Activated gamma-delta T cell treated with anti-CD3 and anti-CD28 coated beads, Interleukin-2, amount 50 U/mL, for 16 hours (primary cell): Measurements from ENCODE around the gene NR2F2.

ENCODE experiments used
- DNase-seq: peaks from one replicate; pipeline ENCODE4 v3.0.0-alpha.2; 2020; ENCODE audit warnings: low read depth

NR2F2 gene

DNA sequence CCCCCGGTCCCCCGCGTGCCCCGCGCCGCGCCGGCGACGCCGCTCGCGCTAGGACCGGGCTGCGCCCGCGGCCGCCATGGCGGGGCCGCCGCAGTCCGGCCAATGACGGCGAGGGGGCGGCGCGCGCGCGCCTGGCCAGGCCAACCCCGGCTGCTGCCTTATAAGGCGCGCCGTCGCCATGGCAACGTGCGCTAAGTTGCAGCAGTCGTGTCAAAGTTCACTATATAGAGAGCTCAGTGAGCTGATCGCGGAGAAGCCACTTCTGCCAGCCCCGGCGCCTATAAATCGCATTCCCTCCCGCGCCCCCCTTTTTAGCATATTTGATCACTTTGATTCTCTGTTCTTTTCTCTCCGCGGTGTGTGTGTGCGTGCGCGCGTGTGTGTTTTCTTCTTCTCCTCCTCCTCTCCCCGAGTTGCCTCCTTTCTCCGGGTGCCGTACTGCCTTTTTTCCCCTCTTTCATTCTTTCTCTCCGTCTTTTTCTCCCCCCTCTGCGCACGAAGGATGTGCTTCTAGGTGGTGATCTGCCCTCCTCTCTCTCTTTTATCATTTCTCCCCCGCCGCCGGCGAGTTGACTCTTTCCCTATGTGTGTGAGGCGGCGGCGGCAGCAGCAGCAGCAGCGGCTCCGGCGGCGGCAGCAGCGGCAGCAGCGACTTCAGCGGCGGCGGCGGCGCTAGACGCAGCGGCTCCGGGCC, at the start of gene NR2F2:
Gene NR2F2, plus strand, starts transcription at position 251 of the 694 bp plus-strand sequence. CDS start 1,406 bp downstream, outside the sequence.
- DNase-seq, result no peak

DNA sequence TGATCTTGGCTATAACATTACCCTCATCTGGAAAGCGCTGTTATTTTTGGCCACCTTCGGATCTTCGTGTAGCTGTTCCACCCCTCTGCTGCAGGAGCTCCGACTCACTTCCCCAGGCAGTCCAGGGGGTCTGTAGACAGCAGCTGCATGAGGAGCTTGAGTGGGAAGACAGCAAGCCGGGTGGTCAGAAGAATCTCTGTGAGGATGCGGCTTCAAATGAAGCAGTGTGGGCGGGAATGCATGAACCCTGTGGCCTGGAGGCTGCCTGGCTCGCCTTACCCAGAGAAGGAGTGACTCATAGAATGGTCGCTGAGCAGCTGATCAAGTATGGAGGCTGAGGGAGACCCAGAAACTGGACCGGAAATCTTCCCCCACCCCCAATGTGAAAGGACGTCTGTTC, 45.2 kb upstream of the NR2F2 start:
- no peak for DNase-seq

DNA sequence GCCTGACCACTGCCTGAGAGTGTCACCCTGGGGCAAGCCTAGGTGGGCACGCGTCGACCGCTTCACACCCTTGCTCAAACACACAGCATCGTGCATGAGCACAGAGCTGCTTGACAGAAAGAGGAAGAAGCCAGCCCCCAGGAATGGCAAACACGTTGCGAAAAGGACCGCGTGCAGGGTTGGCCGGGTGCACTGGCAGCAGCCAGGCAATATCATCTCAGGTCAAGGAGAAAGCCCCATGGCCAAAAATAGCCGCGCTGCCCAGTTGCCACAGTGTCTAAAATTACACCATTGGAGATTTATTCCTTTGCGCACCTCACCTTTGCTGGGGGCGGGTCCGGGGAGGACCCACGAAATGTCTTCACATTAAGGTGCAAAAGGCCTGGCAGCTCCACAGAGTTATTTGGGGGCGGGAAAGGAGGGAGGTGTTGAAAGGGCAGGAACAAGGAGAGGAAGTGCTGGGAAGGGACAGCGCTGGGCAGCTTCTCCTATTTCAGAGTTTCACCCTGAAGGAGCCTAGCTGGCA, 44.7 kb upstream of the NR2F2 start:
- DNase-seq, result no peak

DNA sequence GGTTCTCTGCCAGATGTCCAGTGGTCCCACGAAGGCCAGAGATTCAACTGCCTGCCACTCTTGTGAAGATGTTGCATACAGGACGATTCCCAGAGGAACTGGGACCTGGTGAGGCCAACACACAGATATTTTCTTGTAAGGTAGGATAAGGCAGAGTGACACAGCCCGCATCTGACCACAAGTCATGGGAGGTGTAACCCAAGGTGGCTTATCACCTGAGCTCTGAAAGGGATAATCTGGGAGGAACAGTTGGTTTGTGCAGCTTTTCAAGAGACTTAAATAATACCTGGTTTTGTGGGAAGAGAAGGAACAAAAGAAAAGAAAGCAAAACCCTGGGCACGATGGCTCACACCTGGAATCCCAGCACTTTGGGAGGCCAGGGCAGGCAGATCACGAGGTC, 39.8 kb upstream of the NR2F2 start:
- no peak for DNase-seq

DNA sequence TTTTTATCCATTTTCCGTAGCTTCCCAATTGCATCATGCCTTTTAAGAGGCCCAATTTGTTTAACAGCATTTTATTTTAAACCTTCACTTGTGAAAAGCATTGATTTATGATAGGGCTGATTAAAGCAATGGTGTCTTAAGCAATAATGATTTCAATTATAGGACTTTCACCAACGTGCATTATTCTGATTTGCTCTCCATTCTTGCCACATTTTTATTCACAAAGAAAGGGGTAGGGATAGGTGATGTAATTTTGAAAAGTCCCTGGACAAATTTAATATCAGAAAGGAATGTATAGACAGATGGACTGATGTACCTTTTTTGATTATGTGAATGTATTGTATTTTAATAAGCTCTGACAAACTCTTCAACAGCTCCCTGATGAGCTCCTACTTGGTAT, 37.9 kb upstream of the NR2F2 start:
- no peak for DNase-seq

DNA sequence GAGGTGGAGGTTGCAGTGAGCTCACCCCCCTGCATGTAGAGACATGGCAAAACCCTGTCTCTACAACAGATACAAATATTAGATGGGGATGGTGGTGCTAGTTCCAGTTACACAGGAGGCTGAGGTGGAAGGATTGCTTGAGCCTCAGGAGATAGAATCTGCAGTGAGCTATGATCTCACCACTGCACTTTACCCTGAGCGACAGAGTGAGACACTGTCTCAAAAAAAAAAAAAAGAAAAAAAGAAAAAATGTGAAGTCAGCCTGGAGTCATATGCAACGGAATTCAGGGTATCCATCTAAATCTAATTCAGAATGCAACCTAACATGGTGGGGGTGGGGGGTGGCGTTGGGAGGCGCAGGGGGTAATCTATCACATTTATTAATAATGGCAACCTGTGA, 37.1 kb upstream of the NR2F2 start:
- DNase-seq, result no peak

DNA sequence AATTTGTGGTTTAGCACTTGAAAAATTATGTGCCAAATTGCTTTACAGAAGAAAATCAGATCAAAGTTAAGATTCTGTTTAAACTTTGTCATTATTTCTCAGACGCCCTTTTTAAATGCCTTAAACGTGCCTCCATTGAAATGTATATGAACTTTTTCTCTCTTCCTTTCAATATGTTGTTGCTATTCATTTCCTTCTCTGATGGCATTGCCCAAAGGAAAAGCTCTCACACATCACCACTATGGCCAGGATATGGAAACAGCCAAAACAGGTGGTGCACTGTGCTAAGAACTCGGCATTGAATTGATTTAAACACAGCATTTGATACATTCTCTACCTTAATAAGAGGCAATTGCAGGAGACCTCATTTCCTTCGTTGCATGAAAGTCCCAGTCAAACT, 35.7 kb upstream of the NR2F2 start:
- no peak for DNase-seq

DNA sequence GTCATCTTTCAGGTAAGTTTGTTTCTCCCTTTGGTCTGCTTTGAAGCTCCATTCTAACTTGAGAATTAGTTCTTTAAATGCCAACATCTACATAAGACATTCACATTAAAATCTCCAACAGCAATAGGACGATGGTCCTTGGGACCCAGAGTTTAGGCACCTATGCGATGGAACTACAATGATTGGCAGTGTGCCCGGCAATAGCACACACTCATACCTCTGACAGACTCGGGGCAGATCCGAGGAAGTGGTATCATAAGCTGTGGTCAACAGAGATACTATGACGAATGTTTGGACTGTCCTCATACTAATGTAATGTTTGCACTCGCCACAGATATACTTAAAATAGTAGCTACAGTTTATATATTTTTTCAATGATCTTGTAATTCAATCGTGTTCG, 34.2 kb upstream of the NR2F2 start:
- DNase-seq, result no peak

DNA sequence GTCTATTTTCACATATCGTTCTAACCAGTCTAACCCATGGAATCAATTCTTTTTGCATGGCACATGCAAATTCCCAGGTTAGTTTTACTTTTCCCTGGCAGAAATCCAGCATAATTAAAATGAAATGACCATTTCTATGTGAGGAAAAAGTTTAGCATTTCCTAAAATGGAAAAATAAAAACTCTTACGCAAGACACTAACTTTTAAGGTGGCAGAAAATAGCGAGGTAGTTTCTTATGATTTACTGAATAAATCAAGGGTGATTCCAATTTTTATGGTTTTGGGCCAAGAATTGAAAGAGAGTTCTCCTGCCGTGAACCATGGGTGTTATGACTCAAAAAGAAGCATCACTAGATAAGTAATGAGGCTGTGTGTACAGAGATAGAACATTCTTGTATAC, 32.7 kb upstream of the NR2F2 start:
- DNase-seq, result no peak

DNA sequence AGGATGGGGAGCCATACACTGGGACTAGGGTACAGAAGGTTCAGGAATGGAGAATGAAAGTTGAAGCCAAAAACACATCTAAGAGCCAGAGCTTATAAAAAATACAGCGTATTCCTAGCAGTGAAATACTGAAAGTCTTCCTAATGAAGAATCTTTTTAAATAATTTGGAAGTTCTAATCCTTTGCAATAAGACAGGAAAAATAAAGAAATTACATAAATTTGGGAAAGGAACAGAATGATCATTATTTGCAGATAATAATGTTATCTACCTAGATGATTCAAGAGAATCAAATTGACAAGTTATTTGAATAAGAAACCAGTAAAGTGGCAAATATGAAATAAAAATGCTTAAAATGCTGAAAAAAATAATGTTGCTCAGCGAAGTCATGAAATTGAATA, 32.3 kb upstream of the NR2F2 start:
- DNase-seq, result no peak

DNA sequence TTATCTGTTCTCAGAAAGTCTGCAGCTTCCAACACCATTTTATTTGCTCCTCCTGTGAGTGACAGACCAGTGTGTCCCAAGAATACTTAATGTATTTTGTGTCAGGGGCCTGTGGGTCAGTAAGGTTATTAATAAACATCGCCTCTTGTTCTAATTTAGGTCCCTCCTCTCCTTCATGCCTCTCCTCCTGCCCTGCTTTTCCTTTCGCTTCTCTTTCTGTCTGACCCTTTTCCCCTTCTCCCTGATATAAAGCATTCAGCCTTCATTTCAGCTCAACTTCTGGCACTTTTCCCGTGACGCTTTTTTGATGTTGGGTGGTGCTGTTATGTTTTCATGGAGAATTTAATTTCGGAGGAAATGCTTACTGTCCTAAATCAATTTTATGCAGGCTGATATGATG, 29.7 kb upstream of the NR2F2 start:
- no peak for DNase-seq

DNA sequence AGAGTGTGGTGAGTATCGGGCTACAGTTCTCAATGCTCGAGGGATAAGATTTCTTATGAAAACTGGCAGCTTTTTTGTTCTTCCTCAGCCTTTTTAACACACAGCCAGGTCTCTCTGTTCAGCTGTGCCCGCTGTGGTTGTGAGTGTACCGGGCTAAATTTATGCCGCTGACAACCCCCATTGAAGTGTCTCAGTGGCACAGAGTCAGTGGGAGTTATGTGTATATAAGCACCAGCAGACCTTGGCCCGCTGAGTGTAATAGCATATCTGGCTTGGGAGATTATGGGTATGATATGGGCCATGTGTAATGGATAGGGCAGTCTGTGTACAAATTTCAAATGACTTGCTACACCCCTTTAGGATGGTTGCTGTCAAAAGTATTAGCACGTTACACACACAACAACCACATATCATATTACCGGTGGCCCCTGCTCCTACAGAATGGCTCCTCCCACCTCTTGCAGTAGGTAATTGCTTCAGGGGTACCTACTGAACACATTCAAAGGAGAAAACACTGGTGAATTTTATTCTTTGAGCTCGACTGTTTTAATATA, 26.9 kb upstream of the NR2F2 start:
- no peak for DNase-seq

DNA sequence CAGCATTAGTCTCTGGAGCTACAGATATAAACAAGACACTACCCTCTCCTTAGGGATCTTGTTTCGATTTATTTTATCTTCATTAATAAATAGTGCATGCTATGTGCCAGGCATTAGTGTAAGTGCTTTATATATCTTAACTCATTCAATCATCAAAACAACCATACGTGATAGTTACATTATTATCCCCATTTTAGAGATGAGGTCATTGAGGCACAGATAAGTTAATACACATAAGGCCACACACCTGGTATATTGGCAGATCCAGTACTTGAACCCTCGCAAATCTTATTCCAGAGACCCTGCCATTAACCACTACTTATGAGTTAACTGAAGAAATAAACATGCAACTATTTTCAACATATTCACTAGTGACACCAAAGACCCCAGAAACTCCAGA, 25.7 kb upstream of the NR2F2 start:
- DNase-seq, result no peak

DNA sequence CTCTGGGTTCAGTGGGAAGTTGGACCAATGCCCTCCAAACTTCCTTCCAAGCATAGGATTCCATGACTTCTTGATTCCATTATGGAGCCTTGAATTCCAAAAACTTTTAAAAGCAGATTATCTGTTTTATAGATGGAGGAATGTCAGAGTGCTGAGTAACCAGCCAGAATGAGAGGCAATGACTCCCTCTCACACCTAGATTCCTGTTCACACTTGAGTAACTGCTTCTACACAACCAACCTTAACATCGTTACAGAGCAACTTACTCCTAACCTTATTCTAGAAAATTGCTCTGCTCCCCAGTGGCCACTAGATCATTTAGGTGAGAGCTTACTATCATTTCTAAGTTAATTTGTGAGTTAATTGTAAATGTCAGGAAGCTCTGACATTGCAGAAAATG, 24.2 kb upstream of the NR2F2 start:
- DNase-seq, result no peak

DNA sequence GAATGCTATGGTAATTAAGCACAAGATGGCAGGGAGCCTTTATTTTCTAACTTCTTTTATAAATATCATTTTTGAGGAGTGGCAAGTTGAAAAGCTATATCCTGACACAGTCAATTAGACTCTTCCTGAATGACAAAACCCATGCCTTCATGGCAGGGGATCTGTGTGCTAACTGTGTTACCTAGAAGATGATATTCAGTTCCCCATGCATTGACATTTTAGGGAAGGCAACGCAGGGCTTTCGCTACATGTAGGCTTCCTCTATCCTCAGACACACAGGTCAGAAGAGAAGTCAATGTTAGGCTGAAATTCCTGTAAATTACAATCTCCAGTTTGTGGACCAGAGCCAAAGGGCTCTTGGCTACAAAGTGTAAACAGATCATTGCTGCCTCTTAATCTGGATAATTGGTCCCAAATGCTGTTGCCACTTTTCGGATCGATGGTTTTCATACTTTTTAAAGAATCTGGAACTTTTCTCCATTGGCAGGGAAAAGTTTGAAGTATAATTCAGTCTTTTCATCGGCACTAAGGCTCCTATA, 22.6 kb upstream of the NR2F2 start:
- DNase-seq, result no peak

DNA sequence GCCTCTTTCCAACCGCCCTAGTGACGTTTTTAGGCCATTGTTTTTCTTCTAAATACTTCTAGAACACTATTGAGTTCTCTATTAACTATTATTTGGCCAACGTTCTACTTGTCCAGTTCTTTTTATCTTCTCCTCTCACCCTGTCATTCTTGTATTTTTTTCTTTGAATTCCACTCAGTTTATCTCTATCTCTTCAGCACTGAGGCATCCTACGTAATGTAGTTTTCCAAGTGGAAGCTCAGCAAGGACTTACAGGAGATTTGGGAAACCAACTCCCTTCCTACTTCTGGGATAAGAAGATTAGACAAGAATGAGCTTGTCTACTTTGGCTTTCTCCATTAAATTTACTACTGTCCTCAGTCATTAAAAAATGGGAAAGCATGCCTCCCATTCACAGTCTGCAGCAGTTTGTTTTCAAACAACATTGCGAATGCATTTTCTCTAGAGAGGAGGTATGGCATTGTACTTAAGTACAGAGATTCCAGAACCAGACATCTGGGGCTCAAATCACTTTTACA, 21.3 kb upstream of the NR2F2 start:
- DNase-seq, result no peak

DNA sequence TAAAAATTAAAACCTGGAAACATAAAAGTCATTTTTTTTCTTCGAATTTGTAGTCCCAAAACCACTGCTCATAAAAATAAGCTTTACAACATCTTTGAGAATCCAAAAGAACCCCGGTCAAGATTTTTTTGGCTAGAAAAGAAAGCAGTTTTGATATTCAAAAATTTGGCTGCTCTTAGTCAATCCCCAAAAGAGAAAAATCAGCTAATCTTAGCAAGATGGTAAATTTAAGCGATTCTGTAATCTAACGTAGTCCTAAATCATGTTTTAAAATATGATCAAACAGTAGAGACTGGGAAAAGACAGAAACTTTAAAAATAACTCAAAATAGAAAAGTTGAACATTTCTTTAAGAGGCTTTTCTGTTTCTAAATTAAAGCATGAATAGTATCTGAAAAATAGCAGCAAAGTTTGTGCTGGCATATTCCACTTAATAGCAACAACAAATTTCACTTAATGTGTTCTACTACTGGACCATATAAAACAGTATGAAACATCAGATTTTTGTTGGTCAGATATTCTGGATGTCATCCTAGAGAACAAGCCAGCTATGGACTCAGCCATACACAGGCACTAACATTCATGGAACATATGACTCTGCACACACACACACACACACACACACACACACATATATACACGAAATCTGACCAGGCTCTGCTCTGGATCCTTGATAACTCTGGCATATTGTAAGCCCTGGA, 19.1 kb upstream of the NR2F2 start:
- DNase-seq, result no peak

DNA sequence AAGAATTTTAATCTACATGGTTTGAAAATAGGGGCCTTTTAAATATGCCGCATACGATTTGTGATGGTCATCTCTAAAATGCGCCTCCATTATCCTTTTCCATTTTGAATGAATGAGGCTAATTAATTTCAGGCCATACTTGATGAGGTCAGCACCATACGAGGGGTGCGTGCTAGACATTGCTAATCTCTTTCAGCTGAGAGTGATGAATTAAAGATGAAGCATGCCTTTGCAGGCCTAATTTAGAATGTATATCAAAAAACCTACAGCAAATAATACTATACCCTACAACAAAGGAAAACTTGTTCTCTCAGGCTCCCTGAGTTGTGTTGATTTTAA, 18.6 kb upstream of the NR2F2 start:
- DNase-seq, result no peak

DNA sequence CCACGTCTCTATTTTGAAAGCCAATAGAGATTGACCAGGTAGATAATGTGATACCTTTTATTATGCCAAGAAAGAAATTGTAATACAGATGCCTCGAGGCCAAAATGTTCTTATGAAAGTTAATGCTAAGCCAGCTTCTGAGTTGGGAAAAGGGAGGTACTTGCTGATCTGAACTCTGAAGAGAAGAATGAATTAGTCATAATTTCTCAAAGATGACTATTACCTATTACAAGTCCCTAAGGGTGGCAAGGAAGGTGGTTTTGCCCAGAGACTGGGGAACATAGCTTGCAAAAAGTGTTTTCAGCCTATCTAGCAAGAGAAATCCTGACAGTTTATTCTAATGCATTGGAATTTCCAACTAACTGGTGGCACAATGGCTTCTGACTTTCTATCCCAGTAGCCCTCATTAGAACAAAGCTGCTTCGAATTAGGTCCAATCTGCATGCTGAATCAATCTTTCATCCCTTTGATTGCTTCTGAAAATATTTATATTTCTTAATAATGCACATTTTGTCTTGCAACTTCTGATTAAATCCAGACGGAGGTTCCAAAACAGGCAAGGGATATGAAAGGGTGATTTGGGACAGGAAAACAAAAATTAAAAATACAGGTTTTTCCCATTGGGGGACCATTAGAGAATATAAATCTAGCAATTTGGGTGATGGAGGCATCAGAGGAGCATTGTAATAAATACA, 17.7 kb upstream of the NR2F2 start:
- DNase-seq, result no peak

DNA sequence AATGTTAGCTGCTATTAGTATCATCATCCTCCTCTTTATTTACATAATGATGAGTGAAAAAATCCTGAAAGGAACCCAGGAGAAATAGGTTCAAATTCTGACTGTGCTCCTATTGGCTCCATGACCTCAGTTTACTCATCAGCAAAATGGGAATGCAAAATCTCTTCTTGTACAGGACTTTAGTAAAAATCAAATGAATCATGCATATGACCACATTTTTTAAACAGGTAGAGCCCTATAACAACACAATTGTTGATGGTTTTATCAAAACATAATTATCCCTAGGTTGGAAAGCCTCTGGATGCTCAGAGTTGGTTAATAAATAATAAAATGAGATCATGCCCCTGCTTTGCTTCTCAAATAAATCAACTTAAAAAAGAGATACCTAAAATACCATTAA, 16.0 kb upstream of the NR2F2 start:
- DNase-seq, result no peak

DNA sequence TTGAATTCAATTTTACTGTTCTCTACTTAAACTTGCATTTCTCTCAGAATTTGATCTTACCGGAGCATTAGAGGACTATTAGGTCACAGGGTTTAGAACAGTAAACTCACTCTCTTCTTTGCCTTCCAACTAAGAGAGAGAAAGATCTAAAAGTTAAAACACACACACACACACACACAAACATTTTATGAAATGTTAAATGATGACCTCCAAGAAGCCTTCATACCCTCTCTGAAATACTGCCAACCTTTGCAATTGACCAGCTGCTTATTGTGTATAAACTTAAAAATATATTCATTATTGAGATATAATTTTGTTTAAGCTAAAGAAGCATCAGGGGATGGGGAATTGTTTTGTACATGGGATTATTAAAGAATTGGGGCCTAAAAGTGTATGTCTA, 15.5 kb upstream of the NR2F2 start:
- no peak for DNase-seq

DNA sequence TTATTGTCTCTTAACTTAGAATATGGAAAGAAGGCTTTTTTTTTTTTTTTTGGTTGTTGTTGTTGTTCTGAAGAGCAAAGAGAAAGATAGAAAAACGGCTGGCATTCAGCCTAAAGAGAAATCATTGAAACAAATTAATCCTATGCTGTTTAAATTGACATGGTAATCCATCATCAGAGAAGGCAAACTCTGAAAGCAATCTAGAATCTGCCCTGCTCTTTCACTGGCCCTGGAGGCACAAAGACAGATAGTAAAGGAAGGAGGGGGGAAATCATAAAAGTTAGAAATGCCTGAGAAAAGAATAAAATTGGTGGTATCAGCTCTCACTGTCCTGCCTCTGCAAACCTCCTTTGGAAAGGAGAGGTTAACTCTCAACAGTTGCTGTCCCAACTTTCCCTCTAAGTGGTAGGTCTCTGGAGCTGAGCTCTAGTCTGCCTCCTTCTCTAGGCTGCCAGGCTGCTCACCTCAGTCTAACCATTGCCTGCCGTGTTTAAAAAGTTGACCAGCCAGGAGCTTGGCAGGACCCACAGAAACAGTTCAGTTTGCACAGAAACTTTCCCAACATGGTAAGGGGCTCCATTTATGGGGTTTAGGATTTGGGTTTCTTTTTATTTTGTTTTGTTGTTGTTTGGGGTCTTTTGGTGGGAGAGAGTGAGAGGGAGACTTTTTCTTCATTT, 13.4 kb upstream of the NR2F2 start:
- no peak for DNase-seq
